ENCODE measurements around the gene CHML. TPM values are rescaled to one million over a fixed set of nuclear protein-coding genes. Genes with fewer than 3 reads are reported as not detected.

The CHML gene
- total and polyA plus RNA-seq, 2 of the 8 experiments (the other 6 are each of a cell fraction or from before 2014, with no cell fraction given), result 11.5 to 82.4 TPM

GRCh38 chr1:241607497-241607896, 32.7 kb downstream of the CHML start:
- H3K14ac ChIP-seq (ENCODE audit: insufficient read length), result no peak overlapping the region
- no peak overlapping the region for H4K5ac ChIP-seq (ENCODE audit: insufficient read length, low read depth, low read length)
- H3K4me2 ChIP-seq (ENCODE audit: insufficient read depth in 1 of 2, low read depth in 2 of 2, low read length in 2 of 2), result no peak overlapping the region
- H4K8ac ChIP-seq (ENCODE audit: extremely low read depth, insufficient read depth, low read length), result no peak overlapping the region
- no peak overlapping the region for H2BK5ac ChIP-seq (ENCODE audit: low read depth, low read length)
- ChIA-PET POLR2A (ENCODE audit: partially characterized antibody) (no interaction called here), CTCF (ENCODE audit: partially characterized antibody) (interaction anchor here (1.1 to 1.8 kb wide), 3 partner anchors 14 to 227 kb away, joined by 3 to 8 read pairs (median 3); no protein-coding TSS in a partner anchor)
- DNase-seq (ENCODE audit: low read depth in 1 of 2, low spot score in 2 of 2) (no peak), FAIRE-seq (no peak)
- H2BK120ac ChIP-seq (replicated peaks; ENCODE audit: low read depth, low read length), result no peak overlapping the region
- no peak overlapping the region for H3K18ac ChIP-seq (ENCODE audit: extremely low read depth, low read length)
- H2BK20ac ChIP-seq (ENCODE audit: low read length), result no peak overlapping the region
- no peak overlapping the region for H3K4me3 ChIP-seq (ENCODE audit: extremely low read depth in 1 of 4, insufficient read depth in 2 of 4, low read depth in 3 of 4, low read length in 4 of 4)
- H3K9me3 ChIP-seq (ENCODE audit: insufficient read depth in 2 of 2, low read depth in 1 of 2, low read length in 1 of 2), result no peaks in the 10 kb centered on the region
- no peak overlapping the region for H2BK12ac ChIP-seq (ENCODE audit: low read depth, low read length)
- no peak overlapping the region for H2BK15ac ChIP-seq (ENCODE audit: low read length)
- H3K56ac ChIP-seq (replicated peaks; ENCODE audit: insufficient read length, low read depth, low read length), result no peak overlapping the region
- no peaks in the 10 kb centered on the region for H3K79me2 ChIP-seq (ENCODE audit: control insufficient read depth in 1 of 2, insufficient read depth in 2 of 2, low read length in 2 of 2)
- no peaks in the 10 kb centered on the region for H3K27me3 ChIP-seq (replicated peaks in 1 of 4; ENCODE audit: control insufficient read depth in 3 of 4, extremely low read depth in 1 of 4, insufficient read depth in 3 of 4, low read length in 3 of 4)
- peaks cover 2 to 3% of the 10 kb centered on the region in 2 experiments for H4K20me1 ChIP-seq (replicated peaks in 1 of 2; ENCODE audit: control insufficient read depth in 1 of 2, insufficient read depth in 2 of 2, low read length in 2 of 2)
- no peak overlapping the region for H2AFZ ChIP-seq (ENCODE audit: low read length)
- H4K91ac ChIP-seq (replicated peaks; ENCODE audit: insufficient read length, low read length), result no peak overlapping the region
- H3K23ac ChIP-seq (ENCODE audit: insufficient read length), result no peak overlapping the region
- H3K79me1 ChIP-seq (ENCODE audit: low read depth, low read length), result no peaks in the 10 kb centered on the region
- no peak overlapping the region for H3K9ac ChIP-seq (replicated peaks in 1 of 4; ENCODE audit: extremely low read depth in 1 of 4, low read depth in 3 of 4, low read length in 3 of 4)
- no peak overlapping the region for H2AK5ac ChIP-seq (ENCODE audit: low read depth, low read length)
- no peaks in the 10 kb centered on the region for H3K23me2 ChIP-seq (ENCODE audit: low read depth, low read length)
- H3K4ac ChIP-seq (replicated peaks; ENCODE audit: insufficient read length, low read depth, low read length), result no peak overlapping the region
- no peak overlapping the region for H3K27ac ChIP-seq (ENCODE audit: low read depth, low read length)
- no peaks in the 10 kb centered on the region for H3K36me3 ChIP-seq (ENCODE audit: control insufficient read depth in 2 of 4, insufficient read depth in 4 of 4, low read length in 3 of 4)
- no peaks in the 10 kb centered on the region for H3K4me1 ChIP-seq (replicated peaks in 1 of 4; ENCODE audit: control insufficient read depth in 3 of 4, insufficient read depth in 4 of 4, low read length in 3 of 4)
- TF ChIP-seq, protein P1, sequence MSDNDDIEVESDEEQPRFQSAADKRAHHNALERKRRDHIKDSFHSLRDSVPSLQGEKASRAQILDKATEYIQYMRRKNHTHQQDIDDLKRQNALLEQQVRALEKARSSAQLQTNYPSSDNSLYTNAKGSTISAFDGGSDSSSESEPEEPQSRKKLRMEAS (IDR thresholded peaks at IDR 0.05), result no peak
- TF ChIP-seq SIN3A (conservative IDR thresholded peaks at IDR 0.05 in 1 of 2, IDR thresholded peaks at IDR 0.05 in 1 of 2; ENCODE audit: low read depth in 1 of 2, low read length in 2 of 2), result no peak
- TF ChIP-seq ZNF274 (IDR thresholded peaks at IDR 0.05; ENCODE audit: borderline replicate concordance, extremely low read depth, low read length), result no peak
- TF ChIP-seq, protein P2, sequence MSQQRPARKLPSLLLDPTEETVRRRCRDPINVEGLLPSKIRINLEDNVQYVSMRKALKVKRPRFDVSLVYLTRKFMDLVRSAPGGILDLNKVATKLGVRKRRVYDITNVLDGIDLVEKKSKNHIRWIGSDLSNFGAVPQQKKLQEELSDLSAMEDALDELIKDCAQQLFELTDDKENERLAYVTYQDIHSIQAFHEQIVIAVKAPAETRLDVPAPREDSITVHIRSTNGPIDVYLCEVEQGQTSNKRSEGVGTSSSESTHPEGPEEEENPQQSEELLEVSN (IDR thresholded peaks at IDR 0.05), result no peak
- no peak for TF ChIP-seq SIRT6 (IDR thresholded peaks at IDR 0.05; ENCODE audit: low read length)
- no peak for TF ChIP-seq ASH2L (IDR thresholded peaks at IDR 0.05; ENCODE audit: low read length)
- TF ChIP-seq SRF (IDR thresholded peaks at IDR 0.05; ENCODE audit: low read depth, low read length), result no peak
- no peak for TF ChIP-seq MAFK (IDR thresholded peaks at IDR 0.05; ENCODE audit: low read depth, low read length)
- TF ChIP-seq CHD2 (IDR thresholded peaks at IDR 0.05; ENCODE audit: low read length), result no peak
- no peak for TF ChIP-seq TAF1 (IDR thresholded peaks at IDR 0.05; ENCODE audit: low read depth, low read length)
- no peak for TF ChIP-seq BCL11A (IDR thresholded peaks at IDR 0.05; ENCODE audit: low read depth in 2 of 2, low read length in 2 of 2)
- no peak for TF ChIP-seq RNF2 (IDR thresholded peaks at IDR 0.05; ENCODE audit: borderline replicate concordance, low read depth, low read length, missing control alignments, poor library complexity, severe bottlenecking)
- TF ChIP-seq POLR2A (IDR thresholded peaks at IDR 0.05; ENCODE audit: control extremely low read depth in 1 of 2, low read depth in 2 of 2, low read length in 2 of 2), result no peak

Data from H1 (cell line).